ENCODE results near the gene SETD4.

GRCh38 chr21:36064085-36064460 lies 3.7 kb upstream of the SETD4 start:
- TF ChIP-seq CTCF (IDR thresholded peaks at IDR 0.05) (no peak), POLR2A (IDR thresholded peaks at IDR 0.05) (no peak)
